Neural crest cell (in vitro differentiated cells): ENCODE data around the gene HEATR5A. TPM values are rescaled to one million over a fixed set of nuclear protein-coding genes. Genes with fewer than 3 reads are reported as not detected.
"Not testable (repeated sequence)": the region's sequence is repeated elsewhere in the genome, so short reads cannot be mapped to it uniquely, and the experiment has no call there.

ENCODE experiments used
- DNase-seq: peaks from one replicate; pipeline ENCODE4 v3.0.0; 2021; ENCODE audit warnings: low read depth, mixed read lengths, low spot score
- H3K27ac Mint-ChIP-seq: one replicate; pipeline ENCODE4 v1.8.0; 2021; ENCODE audit warnings: mild to moderate bottlenecking, mixed read lengths; ENCODE audit not compliant: unreplicated experiment
- H3K27me3 Mint-ChIP-seq: 2 replicates; pipeline ENCODE4 v1.8.0; 2021; ENCODE audit warnings: low read depth, mild to moderate bottlenecking, mixed read lengths
- H3K36me3 Mint-ChIP-seq: 2 replicates; pipeline ENCODE4 v1.8.0; 2021; ENCODE audit warnings: low read depth, mild to moderate bottlenecking, mixed read lengths
- H3K4me1 Mint-ChIP-seq: 2 replicates; pipeline ENCODE4 v1.8.0; 2021; ENCODE audit warnings: mixed read lengths
- H3K4me3 Mint-ChIP-seq: one replicate; pipeline ENCODE4 v1.8.0; 2021; ENCODE audit warnings: mild to moderate bottlenecking, mixed read lengths
- H3K9me3 Mint-ChIP-seq: 2 replicates; pipeline ENCODE4 v1.8.0; 2021; ENCODE audit warnings: mixed read lengths
- CTCF ChIP-seq: fragments of 200-600 bp; sonication (generic); conservative IDR thresholded peaks from 2 replicates; pipeline ENCODE4 v1.5.0; 2021; ENCODE audit warnings: antibody characterized with exemption, mild to moderate bottlenecking
- total RNA-seq: library from RNA; stranded (reverse); gene quantifications from 2 replicates; pipeline ENCODE4 v1.2.1, GENCODE V29; 2021

HEATR5A gene
- total RNA-seq, 1 donor from 2014 or later = 32.6 TPM

GRCh38 chr14:31243860-31244259 lies 176.5 kb downstream of the HEATR5A start:
- H3K9me3 Mint-ChIP-seq = no peaks in the 10 kb centered on the region
- no peak overlapping the region for H3K27ac Mint-ChIP-seq
- H3K4me3 Mint-ChIP-seq = no peak overlapping the region
- no peaks in the 10 kb centered on the region for H3K27me3 Mint-ChIP-seq
- TF ChIP-seq CTCF = no peak
- no peak for DNase-seq
- H3K4me1 Mint-ChIP-seq = no peaks in the 10 kb centered on the region
- H3K36me3 Mint-ChIP-seq = no peaks in the 10 kb centered on the region

DNA sequence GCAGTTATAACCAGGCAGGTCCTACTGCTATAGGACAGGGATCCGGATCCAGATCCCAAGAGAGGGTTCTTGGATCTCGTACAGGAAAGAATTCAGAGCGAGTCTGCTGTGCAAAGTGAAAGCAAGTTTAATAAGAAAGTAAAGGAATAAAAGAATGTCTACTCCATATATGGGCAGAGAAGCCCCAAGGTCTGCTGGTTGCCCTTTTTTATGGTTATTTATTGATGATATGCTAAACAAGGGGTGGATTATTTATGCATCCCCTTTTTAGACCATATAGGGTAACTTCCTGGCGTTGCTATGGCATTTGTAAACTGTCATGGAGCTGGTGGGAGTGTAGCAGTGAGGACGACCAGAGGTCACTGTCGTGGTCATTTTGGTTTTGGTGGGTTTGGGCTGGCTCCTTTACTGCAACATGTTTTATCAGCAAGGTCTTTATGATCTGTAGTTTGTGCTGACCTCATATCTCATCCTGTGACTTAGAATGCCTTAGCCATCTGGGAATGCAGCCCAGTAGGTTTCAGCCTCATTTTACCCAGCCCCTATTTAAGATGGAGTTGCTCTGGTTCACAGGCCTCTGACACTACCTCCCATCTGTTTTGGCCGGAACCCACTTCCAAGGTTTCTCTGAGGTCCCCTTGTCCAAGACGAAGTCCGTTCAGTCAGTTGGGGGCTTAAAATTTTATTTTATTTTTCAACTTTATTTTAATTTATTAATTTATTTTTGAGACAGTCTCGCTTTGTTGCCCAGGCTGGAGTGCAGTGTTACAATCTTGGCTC lies 178.0 kb downstream of the HEATR5A start:
- not testable (repeated sequence) for H3K4me3 Mint-ChIP-seq, H3K4me1 Mint-ChIP-seq, H3K27me3 Mint-ChIP-seq, H3K27ac Mint-ChIP-seq, H3K9me3 Mint-ChIP-seq, H3K36me3 Mint-ChIP-seq, DNase-seq

Other genes starting within 250 kb of the HEATR5A start
- gene HECTD1, start 212.8 kb downstream of the HEATR5A start, total RNA-seq = 152 and 166 TPM in 2 replicates
- gene DTD2, start 37.0 kb upstream of the HEATR5A start, total RNA-seq = 35.0 and 37.0 TPM in 2 replicates
- gene GPR33, start 67.5 kb upstream of the HEATR5A start, total RNA-seq = not detected in 2 replicates
- 13.2 and 13.8 TPM in 2 replicates for gene NUBPL, start 140.9 kb upstream of the HEATR5A start, total RNA-seq